HL-60 (cell line): Measurements from ENCODE around the gene PADI4.

Source experiments
- GABPA ChIP-seq: IDR thresholded peaks from 2 replicates; pipeline ENCODE4 v1.6.1; 2012; ENCODE audit warnings: low read depth
- POLR2AphosphoS5 ChIP-seq: IDR thresholded peaks from 2 replicates; pipeline ENCODE4 v1.6.1; 2012; ENCODE audit warnings: low read depth
- SPI1 ChIP-seq: IDR thresholded peaks from 2 replicates; pipeline ENCODE4 v1.6.1; 2012; ENCODE audit warnings: low read depth, mild to moderate bottlenecking, borderline replicate concordance
- TF ChIP-seq, protein P1 (sequence below): IDR thresholded peaks from one replicate; pipeline ENCODE4 v1.5.1; 2011; ENCODE audit warnings: low read length, control low read depth, inconsistent platforms; ENCODE audit not compliant: insufficient read depth
- TF ChIP-seq, protein P2 (sequence below): IDR thresholded peaks from 2 replicates; pipeline ENCODE4 v1.6.1; 2012; ENCODE audit warnings: low read depth; ENCODE audit not compliant: insufficient replicate concordance

DNA sequence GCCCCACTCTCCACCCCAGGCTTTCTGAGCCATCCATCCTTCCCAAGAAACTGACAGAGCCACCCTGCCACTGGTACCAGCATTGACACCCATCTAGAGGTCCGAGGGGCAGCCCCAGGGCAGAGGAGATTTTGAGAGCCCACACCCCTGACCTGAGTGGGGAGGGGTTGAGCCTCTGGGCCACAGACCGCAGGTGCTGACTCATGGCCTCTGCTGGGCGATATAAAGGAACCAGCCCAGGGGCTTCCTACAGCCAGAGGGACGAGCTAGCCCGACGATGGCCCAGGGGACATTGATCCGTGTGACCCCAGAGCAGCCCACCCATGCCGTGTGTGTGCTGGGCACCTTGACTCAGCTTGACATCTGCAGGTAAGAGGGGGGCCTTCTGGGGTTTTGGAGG, at the start of gene PADI4:
- TF ChIP-seq GABPA: no peak
- TF ChIP-seq, protein P1, sequence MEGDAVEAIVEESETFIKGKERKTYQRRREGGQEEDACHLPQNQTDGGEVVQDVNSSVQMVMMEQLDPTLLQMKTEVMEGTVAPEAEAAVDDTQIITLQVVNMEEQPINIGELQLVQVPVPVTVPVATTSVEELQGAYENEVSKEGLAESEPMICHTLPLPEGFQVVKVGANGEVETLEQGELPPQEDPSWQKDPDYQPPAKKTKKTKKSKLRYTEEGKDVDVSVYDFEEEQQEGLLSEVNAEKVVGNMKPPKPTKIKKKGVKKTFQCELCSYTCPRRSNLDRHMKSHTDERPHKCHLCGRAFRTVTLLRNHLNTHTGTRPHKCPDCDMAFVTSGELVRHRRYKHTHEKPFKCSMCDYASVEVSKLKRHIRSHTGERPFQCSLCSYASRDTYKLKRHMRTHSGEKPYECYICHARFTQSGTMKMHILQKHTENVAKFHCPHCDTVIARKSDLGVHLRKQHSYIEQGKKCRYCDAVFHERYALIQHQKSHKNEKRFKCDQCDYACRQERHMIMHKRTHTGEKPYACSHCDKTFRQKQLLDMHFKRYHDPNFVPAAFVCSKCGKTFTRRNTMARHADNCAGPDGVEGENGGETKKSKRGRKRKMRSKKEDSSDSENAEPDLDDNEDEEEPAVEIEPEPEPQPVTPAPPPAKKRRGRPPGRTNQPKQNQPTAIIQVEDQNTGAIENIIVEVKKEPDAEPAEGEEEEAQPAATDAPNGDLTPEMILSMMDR: no peak
- no peak for TF ChIP-seq POLR2AphosphoS5
- TF ChIP-seq, protein P2, sequence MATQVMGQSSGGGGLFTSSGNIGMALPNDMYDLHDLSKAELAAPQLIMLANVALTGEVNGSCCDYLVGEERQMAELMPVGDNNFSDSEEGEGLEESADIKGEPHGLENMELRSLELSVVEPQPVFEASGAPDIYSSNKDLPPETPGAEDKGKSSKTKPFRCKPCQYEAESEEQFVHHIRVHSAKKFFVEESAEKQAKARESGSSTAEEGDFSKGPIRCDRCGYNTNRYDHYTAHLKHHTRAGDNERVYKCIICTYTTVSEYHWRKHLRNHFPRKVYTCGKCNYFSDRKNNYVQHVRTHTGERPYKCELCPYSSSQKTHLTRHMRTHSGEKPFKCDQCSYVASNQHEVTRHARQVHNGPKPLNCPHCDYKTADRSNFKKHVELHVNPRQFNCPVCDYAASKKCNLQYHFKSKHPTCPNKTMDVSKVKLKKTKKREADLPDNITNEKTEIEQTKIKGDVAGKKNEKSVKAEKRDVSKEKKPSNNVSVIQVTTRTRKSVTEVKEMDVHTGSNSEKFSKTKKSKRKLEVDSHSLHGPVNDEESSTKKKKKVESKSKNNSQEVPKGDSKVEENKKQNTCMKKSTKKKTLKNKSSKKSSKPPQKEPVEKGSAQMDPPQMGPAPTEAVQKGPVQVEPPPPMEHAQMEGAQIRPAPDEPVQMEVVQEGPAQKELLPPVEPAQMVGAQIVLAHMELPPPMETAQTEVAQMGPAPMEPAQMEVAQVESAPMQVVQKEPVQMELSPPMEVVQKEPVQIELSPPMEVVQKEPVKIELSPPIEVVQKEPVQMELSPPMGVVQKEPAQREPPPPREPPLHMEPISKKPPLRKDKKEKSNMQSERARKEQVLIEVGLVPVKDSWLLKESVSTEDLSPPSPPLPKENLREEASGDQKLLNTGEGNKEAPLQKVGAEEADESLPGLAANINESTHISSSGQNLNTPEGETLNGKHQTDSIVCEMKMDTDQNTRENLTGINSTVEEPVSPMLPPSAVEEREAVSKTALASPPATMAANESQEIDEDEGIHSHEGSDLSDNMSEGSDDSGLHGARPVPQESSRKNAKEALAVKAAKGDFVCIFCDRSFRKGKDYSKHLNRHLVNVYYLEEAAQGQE: no peak
- no peak for TF ChIP-seq SPI1
